ENCODE data around the gene TGIF2.

Gene TGIF2

GRCh38 chr20:36532822-36533221, 40.6 kb upstream of the TGIF2 start:
- no peaks in the 10 kb centered on the region for H4K20me1 ChIP-seq (ENCODE audit: insufficient read depth, low read length)
- no peak overlapping the region for H3K4me2 ChIP-seq (ENCODE audit: low read depth, low read length)
- H3K27me3 ChIP-seq (replicated peaks; ENCODE audit: insufficient read depth, low read length): no peaks in the 10 kb centered on the region
- no peak for TF ChIP-seq EZH2 (optimal IDR thresholded peaks at IDR 0.05; ENCODE audit: low read depth, low read length)
- no peak for TF ChIP-seq EZH2phosphoT487 (IDR thresholded peaks at IDR 0.05; ENCODE audit: low read length)
- TF ChIP-seq CTCF (IDR thresholded peaks at IDR 0.05; ENCODE audit: low read length): no peak
- peaks cover 4% of the 10 kb centered on the region for H3K4me1 ChIP-seq (ENCODE audit: low read length)
- no peak for DNase-seq
- H3K79me2 ChIP-seq (ENCODE audit: low read length): no peaks in the 10 kb centered on the region
- no peak overlapping the region for H3K4me3 ChIP-seq (ENCODE audit: low read length)
- H3K9me3 ChIP-seq (replicated peaks; ENCODE audit: insufficient read depth, low read length): no peaks in the 10 kb centered on the region
- no peaks in the 10 kb centered on the region for H3F3A ChIP-seq (ENCODE audit: insufficient read depth, low read length)
- no peak overlapping the region for H3K9ac ChIP-seq (ENCODE audit: low read length)
- no peaks in the 10 kb centered on the region for H3K36me3 ChIP-seq (replicated peaks; ENCODE audit: insufficient read depth, low read length)
- H3K27ac ChIP-seq (ENCODE audit: low read length): no peak overlapping the region
- H3K9me2 ChIP-seq (replicated peaks; ENCODE audit: insufficient read depth, low read length): no peaks in the 10 kb centered on the region
- no peak overlapping the region for H2AFZ ChIP-seq (ENCODE audit: low read length)

- Histone ChIP-seq H3K9me3 (replicated peaks; ENCODE audit: insufficient read depth, low read length) (no peaks in the 10 kb centered on the region), H3K9me2 (replicated peaks; ENCODE audit: insufficient read depth, low read length) (no peaks in the 10 kb centered on the region), H3K4me2 (ENCODE audit: low read depth, low read length) (no peak overlapping the region), H3F3A (ENCODE audit: insufficient read depth, low read length) (0 out of 2 replicates have a peak, but pooled peaks cover 3% of the 10 kb centered on the region), H2AFZ (ENCODE audit: low read length) (no peak overlapping the region), H3K4me1 (ENCODE audit: low read length) (no peaks in the 10 kb centered on the region), H3K27ac (ENCODE audit: low read length) (no peak overlapping the region), H3K27me3 (replicated peaks; ENCODE audit: insufficient read depth, low read length) (no peaks in the 10 kb centered on the region), H3K9ac (ENCODE audit: low read length) (no peak overlapping the region), H3K36me3 (replicated peaks; ENCODE audit: insufficient read depth, low read length) (no peaks in the 10 kb centered on the region), H4K20me1 (ENCODE audit: insufficient read depth, low read length) (no peaks in the 10 kb centered on the region), H3K4me3 (ENCODE audit: low read length) (no peak overlapping the region), H3K79me2 (ENCODE audit: low read length) (no peaks in the 10 kb centered on the region)
- TF ChIP-seq CTCF (IDR thresholded peaks at IDR 0.05; ENCODE audit: low read length): no peak
- TF ChIP-seq EZH2 (optimal IDR thresholded peaks at IDR 0.05; ENCODE audit: low read depth, low read length): no peak
- TF ChIP-seq EZH2phosphoT487 (IDR thresholded peaks at IDR 0.05; ENCODE audit: low read length): no peak
- DNase-seq: no peak
Measured at GRCh38 chr20:36538026-36538722, 35.2 kb upstream of the TGIF2 start.

- Histone ChIP-seq H3K27me3 (replicated peaks; ENCODE audit: insufficient read depth, low read length) (no peaks in the 10 kb centered on the region), H2AFZ (ENCODE audit: low read length) (no peak overlapping the region), H3K9me2 (replicated peaks; ENCODE audit: insufficient read depth, low read length) (no peaks in the 10 kb centered on the region), H3K79me2 (ENCODE audit: low read length) (no peaks in the 10 kb centered on the region), H3K36me3 (replicated peaks; ENCODE audit: insufficient read depth, low read length) (no peaks in the 10 kb centered on the region), H3K4me2 (ENCODE audit: low read depth, low read length) (peak overlapping the region; percentile 24; the same call in 1 of the 2 replicates), H3K9ac (ENCODE audit: low read length) (no peak overlapping the region), H3K4me3 (ENCODE audit: low read length) (no peak overlapping the region), H4K20me1 (ENCODE audit: insufficient read depth, low read length) (no peaks in the 10 kb centered on the region), H3K27ac (ENCODE audit: low read length) (no peak overlapping the region), H3F3A (ENCODE audit: insufficient read depth, low read length) (0 out of 2 replicates have a peak, but pooled peaks cover 3% of the 10 kb centered on the region), H3K4me1 (ENCODE audit: low read length) (no peaks in the 10 kb centered on the region), H3K9me3 (replicated peaks; ENCODE audit: insufficient read depth, low read length) (no peaks in the 10 kb centered on the region)
- no peak for TF ChIP-seq EZH2 (optimal IDR thresholded peaks at IDR 0.05; ENCODE audit: low read depth, low read length)
- no peak for TF ChIP-seq CTCF (IDR thresholded peaks at IDR 0.05; ENCODE audit: low read length)
- TF ChIP-seq EZH2phosphoT487 (IDR thresholded peaks at IDR 0.05; ENCODE audit: low read length): no peak
- no peak for DNase-seq
Measured at GRCh38 chr20:36540551-36541211, 32.7 kb upstream of the TGIF2 start.

Data from MM.1S (cell line).